GM12878 (cell line): ENCODE measurements around the gene SKAP1. TPM values are rescaled to one million over a fixed set of nuclear protein-coding genes. Genes with fewer than 3 reads are reported as not detected.
A peak's percentile ranks its signal among the peaks of the same experiment; 100 is the strongest.

ENCODE experiments used
- ATAC-seq: fragments of 200-7000 bp; cut with Tn5 transposase; 3 replicates; pipeline ENCODE4 v1.9.1; 2020; ENCODE audit warnings: mild to moderate bottlenecking, moderate library complexity
- BruUV-seq: library from RNA; stranded (reverse); fragments of 400-500 nt; replicated peaks from 2 replicates; lab custom pipeline; 2021; lab: Mats Ljungman, UMichigan
- CTCF ChIA-PET: fragments of 300-600 bp; sonication (Branson Sonifier 250); formaldehyde crosslinking; extraction: SDS; loops from one replicate; lab custom pipeline; 2021; ENCODE audit warnings: inconsistent platforms; lab: Yijun Ruan, JAX
- POLR2A ChIA-PET: fragments of 350-600 bp; formaldehyde crosslinking; extraction: SDS; loops from one replicate; lab custom pipeline; 2021; ENCODE audit warnings: inconsistent platforms; lab: Charles Lee
- RAD21 ChIA-PET: fragments of 300-600 bp; sonication (Branson Sonifier 250); formaldehyde crosslinking; loops from one replicate; lab custom pipeline; 2023; ENCODE audit warnings: antibody characterized with exemption; ENCODE audit not compliant: unreplicated experiment; lab: Charles Lee
- SMC1A ChIA-PET: fragments of 300-600 bp; sonication (Branson Sonifier 250); formaldehyde crosslinking; loops from one replicate; lab custom pipeline; 2023; ENCODE audit not compliant: unreplicated experiment, uncharacterized antibody; lab: Charles Lee
- DNase-seq: peaks from one replicate; pipeline ENCODE4 v3.0.0-alpha.2; 2011; ENCODE audit warnings: low read depth, low spot score
- FAIRE-seq: peaks from 3 replicates; lab custom pipeline; 2011; peaks lifted over from hg19 to GRCh38; lab: Jason Lieb, UNC
- H2AFZ ChIP-seq: 2 replicates; pipeline ENCODE4 v1.6.0; 2011; ENCODE audit warnings: low read depth, low read length, control low read depth; ENCODE audit not compliant: control insufficient read depth
- H3K27ac ChIP-seq: 2 replicates; pipeline ENCODE4 v1.5.1; 2011; ENCODE audit warnings: control low read depth; ENCODE audit not compliant: control insufficient read depth, insufficient read depth
- H3K27me3 ChIP-seq, 2 experiments: replicated peaks in 1 of 2; 2 replicates each; pipeline versions ENCODE4 v1.6.0 to v1.6.1; 2011; ENCODE audit warnings: low read length in 1 of 2; ENCODE audit not compliant: control insufficient read depth in 2 of 2, insufficient read depth in 2 of 2
- H3K36me3 ChIP-seq, 2 experiments: 2 replicates each; pipeline ENCODE4 v1.5.1; 2011; ENCODE audit warnings: low read length in 1 of 2; ENCODE audit not compliant: control insufficient read depth in 2 of 2, insufficient read depth in 2 of 2
- H3K4me1 ChIP-seq: 2 replicates; pipeline ENCODE4 v1.6.1; 2011; ENCODE audit warnings: mild to moderate bottlenecking, low read length, moderate library complexity, mixed read lengths; ENCODE audit not compliant: control insufficient read depth, insufficient read depth
- H3K4me2 ChIP-seq: 2 replicates; pipeline ENCODE4 v1.6.0; 2011; ENCODE audit warnings: control low read depth; ENCODE audit not compliant: control insufficient read depth, insufficient read depth
- H3K4me3 ChIP-seq: fragments of 200-600 bp; sonication (generic); 2 replicates; pipeline ENCODE4 v1.5.1; 2016
- H3K79me2 ChIP-seq: 2 replicates; pipeline ENCODE4 v1.6.0; 2011; ENCODE audit warnings: low read length; ENCODE audit not compliant: control insufficient read depth, insufficient read depth
- H3K9ac ChIP-seq: 2 replicates; pipeline ENCODE4 v1.8.0; 2011; ENCODE audit warnings: low read length, control low read depth, mixed read lengths; ENCODE audit not compliant: control insufficient read depth, insufficient read depth
- H3K9me3 ChIP-seq: replicated peaks from 3 replicates; pipeline ENCODE4 v1.5.1; 2011; ENCODE audit warnings: mild to moderate bottlenecking, low read length; ENCODE audit not compliant: control insufficient read depth, insufficient read depth
- H4K20me1 ChIP-seq: 2 replicates; pipeline ENCODE4 v1.6.0; 2011; ENCODE audit not compliant: control insufficient read depth, insufficient read depth
- ATF7 ChIP-seq: fragments of 450-650 bp; IDR thresholded peaks from 2 replicates; pipeline ENCODE4 v1.6.1; 2016; ENCODE audit warnings: low read depth, mild to moderate bottlenecking
- IKZF1 ChIP-seq: fragments of 450-650 bp; conservative IDR thresholded peaks from 2 replicates; pipeline ENCODE4 v1.6.1; 2017; ENCODE audit warnings: antibody characterized with exemption, mild to moderate bottlenecking
- POLR2AphosphoS5 ChIP-seq: IDR thresholded peaks from 2 replicates; pipeline ENCODE4 v1.6.1; 2011; ENCODE audit warnings: mild to moderate bottlenecking, low read length, inconsistent platforms
- WRNIP1 ChIP-seq: IDR thresholded peaks from 2 replicates; pipeline ENCODE4 v1.6.1; 2011; ENCODE audit warnings: low read depth, low read length, improper control_type of control experiment, borderline replicate concordance
- WGBS: methylation state at CpG from one replicate; pipeline ENCODE4 v1.1.6; 2016; ENCODE audit warnings: low lambda C conversion rate; ENCODE audit not compliant: insufficient replicate concordance, insufficient coverage; ENCODE audit errors: missing lambda C conversion rate; 5-methylcytosine and 5-hydroxymethylcytosine counted together
- in situ Hi-C: fragments of 300-500 bp; cut with MboI; formaldehyde crosslinking; loops from 9 replicates; pipeline ENCODE4 v1.14.3; 2018; ENCODE audit warnings: mixed read lengths
- intact Hi-C: fragments of 100-400 bp; cut with micrococcal nuclease; formaldehyde crosslinking; loops from one replicate; pipeline ENCODE4 v1.14.2; 2022; ENCODE audit not compliant: unreplicated experiment
- polyA plus RNA-seq, 11 experiments: library from polyadenylated mRNA; depleted of rRNA in 4 of 11; unstranded in 6 of 11; stranded (reverse) in 5 of 11; fragments of >200 nt; fragmentation: Nextera tagmentation in 4 of 11; fragmentation: Illumina TruSeq in 1 of 11; extraction: Ambion mirVana in 4 of 11; extraction: Trizol in 1 of 11; gene quantifications; 1 replicate in 1 of 11; 2 replicates in 10 of 11; pipeline versions ENCODE4 v1.2.1 to v1.2.3, GENCODE V29; 2011 to 2016; ENCODE audit warnings: inconsistent platforms in 2 of 11, missing spikeins in 2 of 11, low read depth in 1 of 11
- total RNA-seq, 4 experiments: library from RNA; depleted of rRNA in 3 of 4; stranded (reverse); fragments of >200 nt in 3 of 4; fragmentation: Illumina TruSeq in 1 of 4; extraction: Trizol in 1 of 4; gene quantifications; 2 replicates each; pipeline versions ENCODE4 v1.2.1 to v1.2.3, GENCODE V29; 2013 to 2021
- TF ChIP-seq, protein P1 (sequence below): fragments of 450-650 bp; formaldehyde crosslinking; IDR thresholded peaks from 2 replicates; pipeline ENCODE4 v1.5.0; 2022; ENCODE audit warnings: mild to moderate bottlenecking, missing genetic modification characterization
- TF ChIP-seq, protein P2 (sequence below): fragments of 450-650 bp; IDR thresholded peaks from 2 replicates; pipeline ENCODE4 v1.6.1; 2017; ENCODE audit warnings: low read depth, mild to moderate bottlenecking, moderate library complexity
- TF ChIP-seq, protein P3 (sequence below): fragments of 450-650 bp; IDR thresholded peaks from 2 replicates; pipeline ENCODE4 v1.6.1; 2016; ENCODE audit warnings: mild to moderate bottlenecking

Gene SKAP1
- total and polyA plus RNA-seq, 10 of the 15 experiments (the other 5 are each of a cell fraction or from before 2014, with no cell fraction given): 17.1 to 97.6 (median 35.9) TPM

GRCh38 chr17:48479014-48479402 lies 49.0 kb upstream of the SKAP1 start:
- H3K4me3 ChIP-seq: no peak overlapping the region
- BruUV-seq: no TSS peak
- H3K4me2 ChIP-seq: no peak overlapping the region; the same call in 1 of the 2 replicates
- no peaks in the 10 kb centered on the region for H3K27me3 ChIP-seq
- ChIA-PET RAD21 (interaction anchor here (0.9 kb wide), 1 partner anchor 99 kb away, joined by 5 read pairs; the partner anchor contains the start of gene HOXB4), SMC1A (no interaction called here), CTCF (interaction anchor here (2.2 to 2.4 kb wide), 2 partner anchors 13 to 127 kb away, joined by 8 to 9 read pairs; no protein-coding TSS in a partner anchor), POLR2A (no interaction called here)
- DNase-seq: no peak
- no peaks in the 10 kb centered on the region for H3K79me2 ChIP-seq
- intact Hi-C loops: no loop called here
- H2AFZ ChIP-seq: no peak overlapping the region; the same call in 1 of the 2 replicates
- no peak for TF ChIP-seq POLR2AphosphoS5
- FAIRE-seq: no peak
- H3K27ac ChIP-seq: peak overlapping the region; percentile 51; the same call in 1 of the 2 replicates
- WGBS: 93% methylated on average over 2 of the region's 2 CpGs
- H3K4me1 ChIP-seq: peaks cover 26% of the 10 kb centered on the region
- no peak overlapping the region for H3K9ac ChIP-seq
- no peak for ATAC-seq
- H3K9me3 ChIP-seq: no peaks in the 10 kb centered on the region
- in situ Hi-C loops: no loop called here
- no peaks in the 10 kb centered on the region for H4K20me1 ChIP-seq
- no peaks in the 10 kb centered on the region for H3K36me3 ChIP-seq

GRCh38 chr17:48478224-48479013 lies 48.4 kb upstream of the SKAP1 start:
- Histone ChIP-seq H3K9ac (no peak overlapping the region), H3K79me2 (no peaks in the 10 kb centered on the region), H3K4me3 (no peak overlapping the region), H2AFZ (peak overlapping the region; percentile 78), H3K36me3 (no peaks in the 10 kb centered on the region), H3K9me3 (no peaks in the 10 kb centered on the region), H3K27ac (peak overlapping the region; percentile 51), H3K27me3 (no peaks in the 10 kb centered on the region), H4K20me1 (no peaks in the 10 kb centered on the region), H3K4me2 (peak overlapping the region; percentile 34; the same call in 1 of the 2 replicates), H3K4me1 (peaks cover 20% of the 10 kb centered on the region)
- CTCF ChIA-PET: interaction anchor here (0.9 to 2.4 kb wide), 7 partner anchors 14 to 215 kb away, joined by 3 to 12 read pairs (median 8); no protein-coding TSS in a partner anchor
- ATAC-seq (peak; percentile 98), DNase-seq (peak; percentile 84), FAIRE-seq (peak; percentile 83)
- in situ Hi-C loops (no loop called here), intact Hi-C loops (no loop called here)
- no TSS peak for BruUV-seq
- POLR2A ChIA-PET: interaction anchor here (0.8 to 1.2 kb wide), 4 partner anchors 9 to 39 kb away, joined by 3 to 7 read pairs (median 4); no protein-coding TSS in a partner anchor
- SMC1A ChIA-PET: interaction anchor here (0.7 to 2.3 kb wide), 10 partner anchors 35 to 144 kb away, joined by 3 to 17 read pairs (median 4); partner anchors contain the start of gene HOXB5
- RAD21 ChIA-PET: interaction anchor here (0.9 to 1.8 kb wide), 3 partner anchors 21 to 99 kb away, joined by 3 to 7 read pairs (median 5); partner anchors contain the start of gene HOXB4
- 32% methylated on average over 9 of the region's 9 CpGs for WGBS
- TF ChIP-seq, protein P1, sequence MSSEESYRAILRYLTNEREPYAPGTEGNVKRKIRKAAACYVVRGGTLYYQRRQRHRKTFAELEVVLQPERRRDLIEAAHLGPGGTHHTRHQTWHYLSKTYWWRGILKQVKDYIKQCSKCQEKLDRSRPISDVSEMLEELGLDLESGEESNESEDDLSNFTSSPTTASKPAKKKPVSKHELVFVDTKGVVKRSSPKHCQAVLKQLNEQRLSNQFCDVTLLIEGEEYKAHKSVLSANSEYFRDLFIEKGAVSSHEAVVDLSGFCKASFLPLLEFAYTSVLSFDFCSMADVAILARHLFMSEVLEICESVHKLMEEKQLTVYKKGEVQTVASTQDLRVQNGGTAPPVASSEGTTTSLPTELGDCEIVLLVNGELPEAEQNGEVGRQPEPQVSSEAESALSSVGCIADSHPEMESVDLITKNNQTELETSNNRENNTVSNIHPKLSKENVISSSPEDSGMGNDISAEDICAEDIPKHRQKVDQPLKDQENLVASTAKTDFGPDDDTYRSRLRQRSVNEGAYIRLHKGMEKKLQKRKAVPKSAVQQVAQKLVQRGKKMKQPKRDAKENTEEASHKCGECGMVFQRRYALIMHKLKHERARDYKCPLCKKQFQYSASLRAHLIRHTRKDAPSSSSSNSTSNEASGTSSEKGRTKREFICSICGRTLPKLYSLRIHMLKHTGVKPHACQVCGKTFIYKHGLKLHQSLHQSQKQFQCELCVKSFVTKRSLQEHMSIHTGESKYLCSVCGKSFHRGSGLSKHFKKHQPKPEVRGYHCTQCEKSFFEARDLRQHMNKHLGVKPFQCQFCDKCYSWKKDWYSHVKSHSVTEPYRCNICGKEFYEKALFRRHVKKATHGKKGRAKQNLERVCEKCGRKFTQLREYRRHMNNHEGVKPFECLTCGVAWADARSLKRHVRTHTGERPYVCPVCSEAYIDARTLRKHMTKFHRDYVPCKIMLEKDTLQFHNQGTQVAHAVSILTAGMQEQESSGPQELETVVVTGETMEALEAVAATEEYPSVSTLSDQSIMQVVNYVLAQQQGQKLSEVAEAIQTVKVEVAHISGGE: no peak
- TF ChIP-seq ATF7 (peak; percentile 96), IKZF1 (peak; percentile 95), WRNIP1 (no peak)
- TF ChIP-seq, protein P2, sequence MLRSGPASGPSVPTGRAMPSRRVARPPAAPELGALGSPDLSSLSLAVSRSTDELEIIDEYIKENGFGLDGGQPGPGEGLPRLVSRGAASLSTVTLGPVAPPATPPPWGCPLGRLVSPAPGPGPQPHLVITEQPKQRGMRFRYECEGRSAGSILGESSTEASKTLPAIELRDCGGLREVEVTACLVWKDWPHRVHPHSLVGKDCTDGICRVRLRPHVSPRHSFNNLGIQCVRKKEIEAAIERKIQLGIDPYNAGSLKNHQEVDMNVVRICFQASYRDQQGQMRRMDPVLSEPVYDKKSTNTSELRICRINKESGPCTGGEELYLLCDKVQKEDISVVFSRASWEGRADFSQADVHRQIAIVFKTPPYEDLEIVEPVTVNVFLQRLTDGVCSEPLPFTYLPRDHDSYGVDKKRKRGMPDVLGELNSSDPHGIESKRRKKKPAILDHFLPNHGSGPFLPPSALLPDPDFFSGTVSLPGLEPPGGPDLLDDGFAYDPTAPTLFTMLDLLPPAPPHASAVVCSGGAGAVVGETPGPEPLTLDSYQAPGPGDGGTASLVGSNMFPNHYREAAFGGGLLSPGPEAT: peak; percentile 76
- TF ChIP-seq, protein P3, sequence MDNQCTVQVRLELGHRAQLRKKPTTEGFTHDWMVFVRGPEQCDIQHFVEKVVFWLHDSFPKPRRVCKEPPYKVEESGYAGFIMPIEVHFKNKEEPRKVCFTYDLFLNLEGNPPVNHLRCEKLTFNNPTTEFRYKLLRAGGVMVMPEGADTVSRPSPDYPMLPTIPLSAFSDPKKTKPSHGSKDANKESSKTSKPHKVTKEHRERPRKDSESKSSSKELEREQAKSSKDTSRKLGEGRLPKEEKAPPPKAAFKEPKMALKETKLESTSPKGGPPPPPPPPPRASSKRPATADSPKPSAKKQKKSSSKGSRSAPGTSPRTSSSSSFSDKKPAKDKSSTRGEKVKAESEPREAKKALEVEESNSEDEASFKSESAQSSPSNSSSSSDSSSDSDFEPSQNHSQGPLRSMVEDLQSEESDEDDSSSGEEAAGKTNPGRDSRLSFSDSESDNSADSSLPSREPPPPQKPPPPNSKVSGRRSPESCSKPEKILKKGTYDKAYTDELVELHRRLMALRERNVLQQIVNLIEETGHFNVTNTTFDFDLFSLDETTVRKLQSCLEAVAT: peak; percentile 49; the same call in 1 of the 2 replicates
